ENCODE measurements around the gene SNX33.

SNX33 gene

GRCh38 chr15:75637245-75638009 is 10.3 kb upstream of the SNX33 start:
- H3K36me3 ChIP-seq (ENCODE audit: low read length): no peaks in the 10 kb centered on the region
- H4K20me1 ChIP-seq (ENCODE audit: low read depth, low read length): peaks cover 3% of the 10 kb centered on the region; the same call in 1 of the 2 replicates
- peaks cover 11% of the 10 kb centered on the region for H3F3A ChIP-seq (ENCODE audit: insufficient read depth)
- peak overlapping the region; percentile 84; the same call in 1 of the 2 replicates for H3K9ac ChIP-seq (ENCODE audit: low read length)
- H3K27me3 ChIP-seq (ENCODE audit: low read length): no peaks in the 10 kb centered on the region
- no peaks in the 10 kb centered on the region for H3K9me3 ChIP-seq (ENCODE audit: insufficient read depth, low read length)
- H2AFZ ChIP-seq (ENCODE audit: low read depth, low read length, severe bottlenecking): no peak overlapping the region
- H3K4me3 ChIP-seq (ENCODE audit: insufficient read depth, low read length, poor library complexity, severe bottlenecking): no peak overlapping the region
- TF ChIP-seq CTCF (IDR thresholded peaks at IDR 0.05; ENCODE audit: insufficient read depth, low read length, poor library complexity, severe bottlenecking) (no peak), EZH2phosphoT487 (conservative IDR thresholded peaks at IDR 0.05; ENCODE audit: low read length) (no peak)
- peaks cover 37% of the 10 kb centered on the region for H3K79me2 ChIP-seq (ENCODE audit: insufficient read depth, low read length)
- no peaks in the 10 kb centered on the region for H3K9me2 ChIP-seq (replicated peaks; ENCODE audit: insufficient read depth, low read length)
- no peak overlapping the region for H3K27ac ChIP-seq (ENCODE audit: low read depth, low read length)
- H3K4me2 ChIP-seq (ENCODE audit: low read depth, low read length, poor library complexity, severe bottlenecking): peak overlapping the region; percentile 99

GRCh38 chr15:75639191-75639708 is 8.5 kb upstream of the SNX33 start:
- no peaks in the 10 kb centered on the region for H3K36me3 ChIP-seq (ENCODE audit: low read length)
- peak overlapping the region; percentile 45 for H2AFZ ChIP-seq (ENCODE audit: low read depth, low read length, severe bottlenecking)
- H3K27me3 ChIP-seq (ENCODE audit: low read length): no peaks in the 10 kb centered on the region
- peaks cover 11% of the 10 kb centered on the region for H3F3A ChIP-seq (ENCODE audit: insufficient read depth)
- H3K9me2 ChIP-seq (replicated peaks; ENCODE audit: insufficient read depth, low read length): no peaks in the 10 kb centered on the region
- H3K4me2 ChIP-seq (ENCODE audit: low read depth, low read length, poor library complexity, severe bottlenecking): peak overlapping the region; percentile 99
- no peaks in the 10 kb centered on the region for H3K9me3 ChIP-seq (ENCODE audit: insufficient read depth, low read length)
- peaks cover 3% of the 10 kb centered on the region; the same call in 1 of the 2 replicates for H4K20me1 ChIP-seq (ENCODE audit: low read depth, low read length)
- peaks cover 37% of the 10 kb centered on the region for H3K79me2 ChIP-seq (ENCODE audit: insufficient read depth, low read length)
- H3K27ac ChIP-seq (ENCODE audit: low read depth, low read length): peak overlapping the region; percentile 66
- H3K4me3 ChIP-seq (ENCODE audit: insufficient read depth, low read length, poor library complexity, severe bottlenecking): peak overlapping the region; percentile 75
- no peak for TF ChIP-seq EZH2phosphoT487 (conservative IDR thresholded peaks at IDR 0.05; ENCODE audit: low read length)
- no peak for TF ChIP-seq CTCF (IDR thresholded peaks at IDR 0.05; ENCODE audit: insufficient read depth, low read length, poor library complexity, severe bottlenecking)
- peak overlapping the region; percentile 84 for H3K9ac ChIP-seq (ENCODE audit: low read length)

GRCh38 chr15:75639709-75640482 is 7.8 kb upstream of the SNX33 start, which contains the start of gene IMP3:
Gene IMP3 (minus strand): TSS chr15:75640224. CDS start chr15:75640168, 56 bp downstream.
- H3K4me2 ChIP-seq (ENCODE audit: low read depth, low read length, poor library complexity, severe bottlenecking): peak within 1 kb of the TSS; percentile 99
- H3K9me2 ChIP-seq (replicated peaks; ENCODE audit: insufficient read depth, low read length): no peaks in the 10 kb centered on the region
- H3K4me3 ChIP-seq (ENCODE audit: insufficient read depth, low read length, poor library complexity, severe bottlenecking): peak within 1 kb of the TSS; percentile 75
- H3K36me3 ChIP-seq (ENCODE audit: low read length): no peaks in the 10 kb centered on the region
- H3F3A ChIP-seq (ENCODE audit: insufficient read depth): peaks cover 11% of the 10 kb centered on the region
- peak within 1 kb of the TSS; percentile 85 for H2AFZ ChIP-seq (ENCODE audit: low read depth, low read length, severe bottlenecking)
- no peak for TF ChIP-seq EZH2phosphoT487 (conservative IDR thresholded peaks at IDR 0.05; ENCODE audit: low read length)
- TF ChIP-seq CTCF (IDR thresholded peaks at IDR 0.05; ENCODE audit: insufficient read depth, low read length, poor library complexity, severe bottlenecking): no peak
- peaks cover 3% of the 10 kb centered on the region; the same call in 1 of the 2 replicates for H4K20me1 ChIP-seq (ENCODE audit: low read depth, low read length)
- peak within 1 kb of the TSS; percentile 84 for H3K9ac ChIP-seq (ENCODE audit: low read length)
- peaks cover 37% of the 10 kb centered on the region for H3K79me2 ChIP-seq (ENCODE audit: insufficient read depth, low read length)
- peak within 1 kb of the TSS; percentile 75 for H3K27ac ChIP-seq (ENCODE audit: low read depth, low read length)
- H3K27me3 ChIP-seq (ENCODE audit: low read length): no peaks in the 10 kb centered on the region
- no peaks in the 10 kb centered on the region for H3K9me3 ChIP-seq (ENCODE audit: insufficient read depth, low read length)

Measured in SU-DHL-6 (cell line).